HFFc6 (cell line): ENCODE data around the gene ECEL1. TPM values are rescaled to one million over a fixed set of nuclear protein-coding genes. Genes with fewer than 3 reads are reported as not detected.

Source experiments
- DNase-seq: peaks from one replicate; pipeline ENCODE4 v3.0.0-alpha.2; 2018
- H3K27ac Mint-ChIP-seq: 2 replicates; pipeline ENCODE4 v1.8.0; 2020; ENCODE audit warnings: mild to moderate bottlenecking, mixed read lengths
- H3K27me3 Mint-ChIP-seq: 2 replicates; pipeline ENCODE4 v1.8.0; 2021; ENCODE audit warnings: mild to moderate bottlenecking, moderate library complexity, mixed read lengths; ENCODE audit not compliant: insufficient read depth
- H3K36me3 Mint-ChIP-seq: 2 replicates; pipeline ENCODE4 v1.8.0; 2021; ENCODE audit warnings: low read depth, mixed read lengths
- H3K4me1 Mint-ChIP-seq: 2 replicates; pipeline ENCODE4 v1.8.0; 2020; ENCODE audit warnings: low read depth, mixed read lengths
- H3K4me3 Mint-ChIP-seq: 2 replicates; pipeline ENCODE4 v1.8.0; 2020; ENCODE audit warnings: mild to moderate bottlenecking, moderate library complexity, mixed read lengths
- H3K9me3 Mint-ChIP-seq: 2 replicates; pipeline ENCODE4 v1.8.0; 2020; ENCODE audit warnings: mild to moderate bottlenecking, mixed read lengths
- CTCF ChIP-seq: fragments of 200-600 bp; sonication (generic); IDR thresholded peaks from 2 replicates; pipeline ENCODE4 v1.5.0; 2021; ENCODE audit warnings: antibody characterized with exemption, mild to moderate bottlenecking
- total RNA-seq, 6 experiments: library from RNA; stranded (reverse); fragmentation: NEBNext Ultra II Directional; extraction: Animal tissue kit (Norgen Biotek cat#: 25700); gene quantifications; 2 replicates in 1 of 6; 3 replicates in 5 of 6; pipeline ENCODE4 v1.2.3, GENCODE V29; 2021

Gene ECEL1
- total RNA-seq, 6 experiments from 2014 or later = not detected

DNA sequence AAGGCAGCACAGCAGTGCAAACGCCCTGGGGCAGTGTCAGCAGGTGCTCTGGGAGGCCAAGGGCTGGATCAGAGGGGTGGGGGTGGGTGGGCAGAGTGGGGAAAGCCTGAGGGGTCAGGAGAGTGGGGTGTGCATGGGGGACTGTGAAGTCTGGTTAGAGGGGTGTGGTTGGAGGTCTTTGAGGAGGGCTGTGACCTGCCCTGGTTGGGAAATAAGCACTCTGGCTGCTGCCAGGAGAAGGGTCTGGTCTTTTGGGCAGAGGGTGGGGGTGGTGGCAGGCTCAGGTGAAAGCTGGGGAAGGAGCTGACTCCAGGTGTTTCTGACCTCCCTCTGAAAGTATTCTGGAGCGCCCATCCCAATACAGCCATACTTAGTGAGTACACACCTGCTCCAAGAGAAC, 27.5 kb downstream of the ECEL1 start:
- no peak overlapping the region for H3K4me3 Mint-ChIP-seq
- no peak for DNase-seq
- no peak overlapping the region for H3K27ac Mint-ChIP-seq
- peaks cover 13% of the 10 kb centered on the region; the same call in 1 of the 2 replicates for H3K4me1 Mint-ChIP-seq
- H3K36me3 Mint-ChIP-seq = no peaks in the 10 kb centered on the region
- H3K27me3 Mint-ChIP-seq = peaks cover 35% of the 10 kb centered on the region
- no peak for TF ChIP-seq CTCF
- no peaks in the 10 kb centered on the region for H3K9me3 Mint-ChIP-seq

- no peak for DNase-seq
- H3K4me1 Mint-ChIP-seq = peaks cover 13% of the 10 kb centered on the region; the same call in 1 of the 2 replicates
- no peak for TF ChIP-seq CTCF
- H3K27me3 Mint-ChIP-seq = peaks cover 37% of the 10 kb centered on the region
- no peak overlapping the region for H3K4me3 Mint-ChIP-seq
- H3K27ac Mint-ChIP-seq = no peak overlapping the region
- no peaks in the 10 kb centered on the region for H3K9me3 Mint-ChIP-seq
- H3K36me3 Mint-ChIP-seq = no peaks in the 10 kb centered on the region
These were observed 28.1 kb downstream of the ECEL1 start for GRCh38 chr2:232459419-232460035.

- peaks cover 43% of the 10 kb centered on the region for H3K27me3 Mint-ChIP-seq
- no peak overlapping the region for H3K27ac Mint-ChIP-seq
- no peak for DNase-seq
- H3K4me1 Mint-ChIP-seq = peaks cover 13% of the 10 kb centered on the region; the same call in 1 of the 2 replicates
- H3K9me3 Mint-ChIP-seq = no peaks in the 10 kb centered on the region
- no peak overlapping the region for H3K4me3 Mint-ChIP-seq
- no peak for TF ChIP-seq CTCF
- no peaks in the 10 kb centered on the region for H3K36me3 Mint-ChIP-seq
These were observed 28.8 kb downstream of the ECEL1 start for GRCh38 chr2:232458661-232459418.

DNA sequence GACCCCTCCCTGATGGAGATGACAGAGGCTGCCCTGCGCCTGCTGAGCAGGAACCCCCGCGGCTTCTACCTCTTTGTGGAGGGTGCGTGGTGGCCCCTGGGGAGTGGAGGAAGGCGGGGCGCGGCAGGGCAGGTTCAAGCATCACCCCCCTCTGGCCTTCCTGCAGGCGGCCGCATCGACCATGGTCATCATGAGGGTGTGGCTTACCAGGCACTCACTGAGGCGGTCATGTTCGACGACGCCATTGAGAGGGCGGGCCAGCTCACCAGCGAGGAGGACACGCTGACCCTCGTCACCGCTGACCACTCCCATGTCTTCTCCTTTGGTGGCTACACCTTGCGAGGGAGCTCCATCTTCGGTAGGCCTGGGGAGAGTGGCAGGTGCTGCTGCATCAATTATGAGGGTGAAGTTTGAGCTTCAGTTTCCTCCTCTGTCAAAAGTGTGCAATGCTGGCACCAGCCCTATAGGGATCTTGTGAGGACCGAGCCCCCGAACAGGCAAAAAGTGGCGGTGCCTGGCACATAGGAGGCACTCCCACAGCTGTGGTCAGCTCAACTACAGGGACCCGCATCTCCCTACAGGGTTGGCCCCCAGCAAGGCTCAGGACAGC, 29.5 kb downstream of the ECEL1 start:
- H3K4me1 Mint-ChIP-seq = peaks cover 13% of the 10 kb centered on the region; the same call in 1 of the 2 replicates
- H3K27ac Mint-ChIP-seq = no peak overlapping the region
- no peak for DNase-seq
- no peak overlapping the region for H3K4me3 Mint-ChIP-seq
- no peak for TF ChIP-seq CTCF
- no peaks in the 10 kb centered on the region for H3K36me3 Mint-ChIP-seq
- H3K27me3 Mint-ChIP-seq = peaks cover 46% of the 10 kb centered on the region
- no peaks in the 10 kb centered on the region for H3K9me3 Mint-ChIP-seq

DNA sequence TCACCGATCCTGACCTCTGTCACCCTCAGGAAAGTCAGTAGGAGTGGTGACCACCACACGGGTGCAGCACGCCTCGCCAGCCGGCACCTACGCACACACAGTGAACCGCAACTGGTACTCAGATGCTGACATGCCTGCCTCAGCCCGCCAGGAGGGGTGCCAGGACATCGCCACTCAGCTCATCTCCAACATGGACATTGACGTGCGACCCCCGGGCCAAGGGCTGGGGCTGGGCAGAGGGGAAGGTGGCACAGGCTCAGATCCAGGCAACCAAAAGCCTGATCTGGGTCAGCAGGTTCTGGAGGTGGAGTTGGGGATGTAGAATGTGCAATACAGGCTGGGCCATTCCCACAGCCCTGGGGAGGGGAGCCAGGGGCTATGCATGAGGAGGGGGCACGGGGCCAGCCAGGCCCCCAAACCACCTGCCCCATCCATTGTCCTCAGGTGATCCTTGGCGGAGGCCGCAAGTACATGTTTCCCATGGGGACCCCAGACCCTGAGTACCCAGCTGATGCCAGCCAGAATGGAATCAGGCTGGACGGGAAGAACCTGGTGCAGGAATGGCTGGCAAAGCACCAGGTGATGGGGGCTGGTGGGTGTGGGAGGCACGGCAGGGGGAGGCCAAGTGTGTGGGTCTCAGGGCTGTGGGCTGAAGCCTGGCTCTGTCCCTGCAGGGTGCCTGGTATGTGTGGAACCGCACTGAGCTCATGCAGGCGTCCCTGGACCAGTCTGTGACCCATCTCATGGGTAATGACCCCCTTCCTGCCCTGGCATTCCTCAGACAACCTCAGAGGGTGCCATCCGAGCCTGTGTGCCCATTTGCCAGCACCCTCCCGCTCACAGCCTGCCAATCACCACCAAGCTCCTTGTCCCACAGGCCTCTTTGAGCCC, 30.3 kb downstream of the ECEL1 start:
- H3K27me3 Mint-ChIP-seq = peaks cover 48% of the 10 kb centered on the region

More for the DNA sequence above, 30.3 kb downstream of the ECEL1 start:
- no peak for TF ChIP-seq CTCF
- Mint-ChIP-seq H3K4me3 (no peak overlapping the region), H3K4me1 (peaks cover 6% of the 10 kb centered on the region; the same call in 1 of the 2 replicates), H3K27ac (no peak overlapping the region), H3K36me3 (no peaks in the 10 kb centered on the region), H3K9me3 (no peaks in the 10 kb centered on the region)
- no peak for DNase-seq
